Glutamatergic neuron (in vitro differentiated cells): ENCODE measurements around the gene TUBG1. TPM values are rescaled to one million over a fixed set of nuclear protein-coding genes. Genes with fewer than 3 reads are reported as not detected.
A peak's percentile ranks its signal among the peaks of the same experiment; 100 is the strongest.

Source experiments
- DNase-seq: peaks from one replicate; pipeline ENCODE4 v3.0.0; 2022
- H3K27ac Mint-ChIP-seq: one replicate; pipeline ENCODE4 v1.8.0; 2020; ENCODE audit warnings: mild to moderate bottlenecking, mixed read lengths, inconsistent platforms; ENCODE audit not compliant: unreplicated experiment
- H3K27me3 Mint-ChIP-seq: one replicate; pipeline ENCODE4 v1.8.0; 2020; ENCODE audit warnings: mild to moderate bottlenecking, moderate library complexity, mixed read lengths, inconsistent platforms; ENCODE audit not compliant: unreplicated experiment
- H3K36me3 Mint-ChIP-seq: one replicate; pipeline ENCODE4 v1.8.0; 2020; ENCODE audit warnings: mild to moderate bottlenecking, mixed read lengths, inconsistent platforms; ENCODE audit not compliant: unreplicated experiment
- H3K4me1 Mint-ChIP-seq: one replicate; pipeline ENCODE4 v1.8.0; 2020; ENCODE audit warnings: mild to moderate bottlenecking, low read depth, mixed read lengths, inconsistent platforms; ENCODE audit not compliant: unreplicated experiment
- H3K4me3 Mint-ChIP-seq: one replicate; pipeline ENCODE4 v1.8.0; 2020; ENCODE audit warnings: mild to moderate bottlenecking, mixed read lengths, inconsistent platforms; ENCODE audit not compliant: unreplicated experiment
- H3K9me3 Mint-ChIP-seq: one replicate; pipeline ENCODE4 v1.8.0; 2020; ENCODE audit warnings: mild to moderate bottlenecking, moderate library complexity, mixed read lengths, inconsistent platforms; ENCODE audit not compliant: unreplicated experiment
- CTCF ChIP-seq: fragments of 200-600 bp; sonication (generic); IDR thresholded peaks from one replicate; pipeline ENCODE4 v1.5.0; 2021; ENCODE audit not compliant: partially characterized antibody, unreplicated experiment
- total RNA-seq: library from RNA; stranded (reverse); fragmentation: NEBNext Ultra II Directional; extraction: Animal tissue kit (Norgen Biotek cat#: 25700); gene quantifications from one replicate; pipeline ENCODE4 v1.2.1, GENCODE V29; 2021; ENCODE audit not compliant: unreplicated experiment

TUBG1 gene
- total RNA-seq, 1 donor from 2014 or later: 74.2 TPM

GRCh38 chr17:42566215-42566882 lies 43.1 kb upstream of the TUBG1 start:
- Mint-ChIP-seq H3K4me1 (peaks cover 8% of the 10 kb centered on the region), H3K9me3 (peaks cover 6% of the 10 kb centered on the region), H3K4me3 (peak overlapping the region; percentile 96), H3K27me3 (peaks cover 9% of the 10 kb centered on the region), H3K36me3 (no peaks in the 10 kb centered on the region), H3K27ac (peak overlapping the region; percentile 64)
- TF ChIP-seq CTCF: no peak
- no peak for DNase-seq

- Mint-ChIP-seq H3K9me3 (peaks cover 6% of the 10 kb centered on the region), H3K4me3 (peak within 1 kb of the TSS; percentile 96), H3K27ac (peak within 1 kb of the TSS; percentile 83), H3K4me1 (peaks cover 7% of the 10 kb centered on the region), H3K27me3 (peaks cover 8% of the 10 kb centered on the region), H3K36me3 (no peaks in the 10 kb centered on the region)
- peak; percentile 93 for DNase-seq
- TF ChIP-seq CTCF: no peak
These were observed 42.5 kb upstream of the TUBG1 start, which contains the start of gene MLX for GRCh38 chr17:42566883-42567573. Gene MLX (plus strand): TSS chr17:42567100. CDS start chr17:42567125, 25 bp downstream.

GRCh38 chr17:42568341-42569111 lies 41.0 kb upstream of the TUBG1 start:
- DNase-seq: no peak
- peaks cover 4% of the 10 kb centered on the region for H3K36me3 Mint-ChIP-seq
- no peak for TF ChIP-seq CTCF
- H3K4me3 Mint-ChIP-seq: peak overlapping the region; percentile 30
- H3K9me3 Mint-ChIP-seq: peaks cover 6% of the 10 kb centered on the region
- peaks cover 6% of the 10 kb centered on the region for H3K27me3 Mint-ChIP-seq
- no peak overlapping the region for H3K27ac Mint-ChIP-seq
- H3K4me1 Mint-ChIP-seq: peaks cover 4% of the 10 kb centered on the region

GRCh38 chr17:42571435-42572225 lies 37.9 kb upstream of the TUBG1 start:
- Mint-ChIP-seq H3K27me3 (peaks cover 3% of the 10 kb centered on the region), H3K36me3 (peaks cover 5% of the 10 kb centered on the region), H3K27ac (no peak overlapping the region), H3K4me3 (no peak overlapping the region), H3K9me3 (peaks cover 8% of the 10 kb centered on the region), H3K4me1 (peaks cover 4% of the 10 kb centered on the region)
- no peak for DNase-seq
- no peak for TF ChIP-seq CTCF
